GM12874 (cell line): ENCODE results near the gene PLEKHA7.

Source experiments
- CTCF ChIP-seq: IDR thresholded peaks from 2 replicates; pipeline ENCODE4 v1.5.1; 2011; ENCODE audit warnings: low read depth, mild to moderate bottlenecking, control low read depth, low read length, moderate library complexity; ENCODE audit not compliant: insufficient read depth

The PLEKHA7 gene

GRCh38 chr11:16938061-16938460, 76.2 kb downstream of the PLEKHA7 start:
- TF ChIP-seq CTCF = no peak

- no peak for TF ChIP-seq CTCF
Observed at GRCh38 chr11:16936643-16937042, 77.6 kb downstream of the PLEKHA7 start.

DNA sequence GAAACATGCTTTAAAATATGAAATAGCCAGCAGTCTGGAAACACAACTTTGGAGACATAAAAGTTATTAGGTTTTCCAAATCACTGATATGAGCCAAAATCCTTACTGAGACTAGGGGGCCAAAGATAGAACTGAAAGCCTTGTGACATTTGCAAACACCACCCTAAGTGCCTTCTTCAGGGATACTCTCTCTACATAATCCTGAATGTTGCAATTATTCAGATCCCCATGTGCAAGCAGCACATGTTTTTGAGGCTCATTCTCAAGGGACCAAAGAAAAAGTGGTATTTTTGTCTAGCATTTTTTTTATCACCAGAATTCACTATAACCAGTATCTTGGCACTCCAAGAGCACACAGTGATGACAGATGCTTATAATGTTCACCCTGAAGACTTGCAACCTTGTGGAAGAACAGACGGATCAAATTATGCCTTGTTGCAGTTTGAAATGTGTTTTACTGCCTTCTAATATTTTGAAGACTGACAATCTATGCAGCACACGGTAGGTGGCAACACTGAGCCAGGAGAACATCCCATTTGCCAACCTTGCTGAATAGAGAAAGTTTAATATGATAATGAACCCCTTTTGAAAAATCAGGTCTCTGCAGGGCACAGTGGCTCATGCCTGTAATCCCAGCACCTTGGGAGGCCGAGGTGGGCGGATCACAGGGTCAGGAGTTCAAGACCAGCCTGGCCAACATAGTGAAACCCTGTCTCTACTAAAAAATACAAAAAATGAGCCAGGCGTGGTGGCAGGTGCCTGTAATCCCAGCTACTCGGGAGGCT, 78.5 kb downstream of the PLEKHA7 start:
- TF ChIP-seq CTCF = peak; percentile 72

DNA sequence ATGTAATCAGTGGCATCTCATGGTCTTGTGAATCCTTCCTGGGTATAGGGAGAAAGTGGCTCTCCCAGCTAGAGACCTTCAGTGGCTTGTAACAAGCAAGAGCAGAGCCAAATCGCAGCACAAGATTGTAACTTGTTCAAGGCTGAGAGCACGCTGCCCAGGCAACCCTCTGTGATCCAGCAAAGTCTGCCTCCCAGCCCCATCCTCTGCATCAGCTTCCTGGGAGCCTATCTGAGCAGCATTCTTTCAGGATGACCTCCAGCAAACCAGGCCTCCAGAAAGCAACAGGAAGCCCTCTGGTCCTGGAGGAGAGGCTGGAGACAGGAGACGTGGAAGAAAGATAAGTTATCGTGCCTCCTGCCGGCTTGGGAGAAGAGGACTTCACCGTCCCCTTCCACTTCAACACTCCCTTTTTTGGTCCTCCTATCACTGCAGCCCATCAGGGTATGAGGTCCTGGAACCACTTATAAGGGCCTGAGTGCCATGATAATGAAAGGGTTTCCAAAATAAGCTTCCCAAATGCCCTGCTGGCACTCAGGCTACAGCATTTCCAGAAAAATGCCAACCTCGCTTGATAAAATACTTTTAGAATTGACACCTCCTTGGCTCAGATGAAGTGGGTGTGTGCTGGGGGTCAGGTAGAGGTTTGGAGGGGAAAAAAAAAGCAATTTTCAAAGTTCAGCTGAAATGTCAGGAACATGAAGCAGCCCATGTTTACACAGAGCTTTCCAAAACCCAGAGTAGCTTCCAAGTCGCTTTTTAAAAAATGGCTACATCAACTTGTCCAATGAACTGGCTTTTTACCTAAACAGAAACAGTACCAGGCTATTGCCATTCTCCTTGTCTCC, 80.2 kb downstream of the PLEKHA7 start:
- no peak for TF ChIP-seq CTCF

DNA sequence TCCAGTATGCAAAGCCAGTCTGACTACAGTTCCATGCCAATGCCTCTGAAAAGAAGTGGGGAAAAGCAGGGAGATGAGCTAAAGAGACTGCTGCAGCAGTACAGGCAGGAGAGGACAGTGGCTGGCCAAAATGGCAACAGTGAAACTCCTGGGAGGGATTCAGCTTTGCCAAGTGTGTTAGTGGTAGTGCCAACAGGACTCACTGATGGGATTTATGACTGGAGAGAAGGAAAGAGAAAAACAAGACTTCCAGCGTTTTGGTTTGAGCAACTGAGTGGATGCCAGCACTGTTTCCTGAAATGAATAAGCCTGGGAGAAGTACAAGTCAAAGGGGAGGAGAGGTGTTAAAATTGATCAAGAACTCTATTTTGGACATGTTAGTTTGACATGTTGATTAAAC, 80.9 kb downstream of the PLEKHA7 start:
- no peak for TF ChIP-seq CTCF

DNA sequence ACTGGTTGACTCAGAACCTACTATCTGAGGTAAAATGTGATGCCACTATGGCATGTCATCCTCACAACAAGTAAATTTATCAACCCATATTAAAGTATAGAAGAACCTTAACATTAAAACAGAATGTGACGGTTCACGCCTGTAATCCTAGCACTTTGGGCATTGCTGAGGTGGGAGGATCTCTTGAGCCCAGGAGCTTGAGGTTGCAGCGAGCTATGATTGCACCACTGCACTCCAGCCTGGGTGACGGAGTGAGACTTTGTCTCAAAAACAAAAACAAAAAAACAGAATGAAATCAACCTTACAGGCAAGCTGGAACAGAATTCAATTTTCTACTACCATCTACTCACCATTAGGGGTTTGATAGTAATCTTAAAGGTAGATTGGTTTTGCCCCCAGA, 86.2 kb downstream of the PLEKHA7 start:
- TF ChIP-seq CTCF = no peak

DNA sequence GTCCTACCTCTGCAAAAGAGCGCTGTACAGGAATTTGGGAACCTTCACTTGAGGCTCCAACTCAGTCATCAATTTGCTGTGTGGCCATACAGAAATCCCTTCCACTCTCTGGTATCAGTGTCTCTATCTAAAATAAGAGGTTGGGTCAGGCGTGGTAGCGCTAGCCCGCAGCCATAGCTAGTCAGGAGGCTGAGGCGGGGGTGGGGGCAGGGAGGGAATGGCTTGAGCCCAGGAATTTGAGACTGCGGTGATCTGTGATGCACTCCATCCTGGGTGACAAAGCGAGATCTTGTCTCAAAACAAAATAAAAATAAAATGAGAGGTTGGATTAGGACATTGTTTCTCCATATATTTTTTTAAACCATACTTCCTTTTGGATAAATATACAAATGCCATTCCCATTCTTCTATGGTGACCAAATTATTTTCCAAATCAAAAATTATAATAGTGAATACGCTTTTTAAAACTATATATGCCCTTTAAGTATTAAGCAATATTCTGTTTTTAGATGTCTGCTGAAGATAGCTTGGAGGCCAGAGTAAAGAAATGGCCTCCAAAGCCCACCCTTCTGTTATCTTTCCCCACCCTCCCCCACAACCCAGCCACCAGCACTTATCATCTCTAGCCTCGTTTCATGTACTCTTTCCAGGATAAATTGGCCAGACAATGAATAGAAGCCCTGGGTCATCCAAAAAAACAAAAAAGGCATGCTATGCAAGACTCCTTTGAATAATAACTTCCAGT, 87.2 kb downstream of the PLEKHA7 start:
- no peak for TF ChIP-seq CTCF
